Caco-2 (cell line): Measurements from ENCODE around the gene RHCG. TPM values are rescaled to one million over a fixed set of nuclear protein-coding genes. Genes with fewer than 3 reads are reported as not detected.

Experiments used
- BruUV-seq: library from RNA; stranded (reverse); fragments of 400-500 nt; replicated peaks from 2 replicates; lab custom pipeline; 2021; lab: Mats Ljungman, UMichigan
- CTCF ChIA-PET: fragments of 300-600 bp; sonication (Branson Sonifier 250); formaldehyde crosslinking; loops from one replicate; lab custom pipeline; 2022; ENCODE audit warnings: antibody characterized with exemption; lab: Charles Lee
- POLR2A ChIA-PET: fragments of 300-600 bp; sonication (Branson Sonifier 250); formaldehyde crosslinking; loops from one replicate; lab custom pipeline; 2022; ENCODE audit warnings: antibody characterized with exemption; lab: Charles Lee
- DNase-seq, 2 experiments: peaks; one replicate each; pipeline versions ENCODE4 v3.0.0 to v3.0.0-alpha.2; 2020 to 2022
- H3K27me3 ChIP-seq: replicated peaks from 2 replicates; pipeline ENCODE4 v1.6.0; 2011; ENCODE audit warnings: low read length; ENCODE audit not compliant: control insufficient read depth, insufficient read depth
- H3K36me3 ChIP-seq: 2 replicates; pipeline ENCODE4 v1.5.1; 2011; ENCODE audit warnings: low read length; ENCODE audit not compliant: control insufficient read depth, insufficient read depth
- H3K4me1 ChIP-seq: fragments of 250-450 bp; sonication (Bioruptor Pico); 2 replicates; pipeline ENCODE4 v1.5.1; 2020; ENCODE audit warnings: mild to moderate bottlenecking
- H3K4me3 ChIP-seq: 2 replicates; pipeline ENCODE4 v1.5.1; 2011; ENCODE audit warnings: low read depth, mild to moderate bottlenecking, control low read depth, low read length
- H3K9me3 ChIP-seq: fragments of 250-450 bp; sonication (Bioruptor Pico); 2 replicates; pipeline ENCODE4 v1.5.1; 2020; ENCODE audit warnings: mild to moderate bottlenecking, moderate library complexity
- H3K27ac Mint-ChIP-seq: one replicate; pipeline ENCODE4 v1.8.0; 2022; ENCODE audit warnings: mixed read lengths; ENCODE audit not compliant: unreplicated experiment
- H3K27me3 Mint-ChIP-seq: one replicate; pipeline ENCODE4 v1.8.0; 2022; ENCODE audit warnings: mixed read lengths; ENCODE audit not compliant: insufficient read depth, unreplicated experiment
- H3K36me3 Mint-ChIP-seq: one replicate; pipeline ENCODE4 v1.8.0; 2022; ENCODE audit warnings: mild to moderate bottlenecking, mixed read lengths; ENCODE audit not compliant: insufficient read depth, unreplicated experiment
- H3K4me1 Mint-ChIP-seq: one replicate; pipeline ENCODE4 v1.8.0; 2022; ENCODE audit warnings: low read depth, mixed read lengths; ENCODE audit not compliant: unreplicated experiment
- H3K4me3 Mint-ChIP-seq: one replicate; pipeline ENCODE4 v1.8.0; 2022; ENCODE audit warnings: mild to moderate bottlenecking, moderate library complexity, mixed read lengths; ENCODE audit not compliant: unreplicated experiment
- H3K9me3 Mint-ChIP-seq: one replicate; pipeline ENCODE4 v1.8.0; 2022; ENCODE audit warnings: mixed read lengths; ENCODE audit not compliant: unreplicated experiment
- intact Hi-C: fragments of 100-400 bp; cut with micrococcal nuclease; formaldehyde crosslinking; loops from one replicate; pipeline ENCODE4 v1.10.0; 2022; ENCODE audit not compliant: unreplicated experiment
- total RNA-seq: library from RNA; stranded (reverse); gene quantifications from 2 replicates; pipeline ENCODE4 v1.2.3, GENCODE V29; 2022
- TF ChIP-seq, protein P1 (sequence below), 2 experiments: fragments of 200-600 bp in 1 of 2; IDR thresholded peaks; 1 replicate in 1 of 2; 2 replicates in 1 of 2; pipeline versions ENCODE4 v1.5.1 to v1.8.0; 2011 to 2022; ENCODE audit warnings: antibody characterized with exemption in 1 of 2, control low read depth in 1 of 2, inconsistent platforms in 1 of 2, low read depth in 1 of 2, low read length in 1 of 2, mild to moderate bottlenecking in 1 of 2, moderate library complexity in 1 of 2; ENCODE audit not compliant: insufficient read depth in 1 of 2, severe bottlenecking in 1 of 2, unreplicated experiment in 1 of 2

RHCG gene
- total RNA-seq, 1 experiment from 2014 or later = not detected

DNA sequence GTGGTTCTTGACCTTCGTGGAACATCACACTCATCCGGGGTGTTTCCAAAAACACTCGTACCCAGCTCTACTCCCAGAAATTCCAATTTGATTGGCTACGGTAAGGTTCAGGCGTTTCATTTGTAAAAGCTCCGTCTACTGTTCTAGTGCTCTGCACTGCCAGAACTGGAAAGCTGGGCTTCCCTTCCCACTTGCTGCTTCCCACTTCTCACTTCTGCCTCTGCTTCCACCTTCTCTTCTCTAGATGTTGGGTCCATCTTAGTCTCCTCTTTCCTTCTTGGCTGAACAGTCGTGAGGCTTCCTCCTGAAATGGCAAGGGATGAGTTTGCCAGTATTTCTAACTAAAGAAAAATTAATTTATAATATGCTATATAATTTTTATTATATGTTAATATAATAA, 29.8 kb upstream of the RHCG start:
- ChIA-PET POLR2A (no interaction called here), CTCF (no interaction called here)
- Histone ChIP-seq H3K36me3 (no peaks in the 10 kb centered on the region), H3K4me1 (no peaks in the 10 kb centered on the region), H3K9me3 (no peaks in the 10 kb centered on the region), H3K27me3 (no peaks in the 10 kb centered on the region), H3K4me3 (no peak overlapping the region)
- H3K4me1 Mint-ChIP-seq = no peaks in the 10 kb centered on the region
- TF ChIP-seq, protein P1, sequence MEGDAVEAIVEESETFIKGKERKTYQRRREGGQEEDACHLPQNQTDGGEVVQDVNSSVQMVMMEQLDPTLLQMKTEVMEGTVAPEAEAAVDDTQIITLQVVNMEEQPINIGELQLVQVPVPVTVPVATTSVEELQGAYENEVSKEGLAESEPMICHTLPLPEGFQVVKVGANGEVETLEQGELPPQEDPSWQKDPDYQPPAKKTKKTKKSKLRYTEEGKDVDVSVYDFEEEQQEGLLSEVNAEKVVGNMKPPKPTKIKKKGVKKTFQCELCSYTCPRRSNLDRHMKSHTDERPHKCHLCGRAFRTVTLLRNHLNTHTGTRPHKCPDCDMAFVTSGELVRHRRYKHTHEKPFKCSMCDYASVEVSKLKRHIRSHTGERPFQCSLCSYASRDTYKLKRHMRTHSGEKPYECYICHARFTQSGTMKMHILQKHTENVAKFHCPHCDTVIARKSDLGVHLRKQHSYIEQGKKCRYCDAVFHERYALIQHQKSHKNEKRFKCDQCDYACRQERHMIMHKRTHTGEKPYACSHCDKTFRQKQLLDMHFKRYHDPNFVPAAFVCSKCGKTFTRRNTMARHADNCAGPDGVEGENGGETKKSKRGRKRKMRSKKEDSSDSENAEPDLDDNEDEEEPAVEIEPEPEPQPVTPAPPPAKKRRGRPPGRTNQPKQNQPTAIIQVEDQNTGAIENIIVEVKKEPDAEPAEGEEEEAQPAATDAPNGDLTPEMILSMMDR (IDR thresholded peaks at IDR 0.05; ENCODE audit: insufficient read depth in 1 of 2, low read depth in 1 of 2, low read length in 1 of 2, severe bottlenecking in 1 of 2, unreplicated experiment in 1 of 2) = no peak
- DNase-seq = no peak
- no TSS peak for BruUV-seq
- no peaks in the 10 kb centered on the region for H3K36me3 Mint-ChIP-seq
- no peak overlapping the region for H3K4me3 Mint-ChIP-seq
- H3K27me3 Mint-ChIP-seq = peaks cover 3% of the 10 kb centered on the region
- intact Hi-C loops = no loop called here
- H3K27ac Mint-ChIP-seq = no peak overlapping the region
- H3K9me3 Mint-ChIP-seq = no peaks in the 10 kb centered on the region

DNA sequence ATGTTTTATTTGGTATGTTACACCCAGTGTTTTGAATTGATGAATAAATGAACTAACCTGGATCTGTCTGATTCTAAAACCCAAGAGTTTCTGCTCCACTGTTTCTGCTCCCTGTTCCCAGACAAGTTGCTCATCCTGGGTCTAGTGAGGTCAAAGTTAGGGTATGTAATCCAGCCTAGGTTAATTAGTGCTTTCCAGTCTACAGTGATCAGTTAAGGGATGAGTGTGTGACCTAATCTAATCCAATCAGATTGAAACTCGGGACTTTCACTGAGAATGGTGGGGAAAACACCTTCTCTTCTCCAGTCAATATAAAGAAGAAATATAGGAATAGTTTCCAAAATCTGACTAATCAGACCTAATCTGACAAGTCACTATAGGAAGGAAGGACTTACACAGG, 27.8 kb upstream of the RHCG start:
- no peak overlapping the region for H3K4me3 Mint-ChIP-seq
- no peaks in the 10 kb centered on the region for H3K9me3 Mint-ChIP-seq
- no peaks in the 10 kb centered on the region for H3K27me3 ChIP-seq
- no peaks in the 10 kb centered on the region for H3K4me1 ChIP-seq
- H3K27me3 Mint-ChIP-seq = peaks cover 3% of the 10 kb centered on the region
- no peaks in the 10 kb centered on the region for H3K4me1 Mint-ChIP-seq
- DNase-seq = no peak
- BruUV-seq = no TSS peak
- no peak overlapping the region for H3K4me3 ChIP-seq
- POLR2A ChIA-PET = no interaction called here
- no peaks in the 10 kb centered on the region for H3K36me3 ChIP-seq
- no peak overlapping the region for H3K27ac Mint-ChIP-seq
- CTCF ChIA-PET = no interaction called here
- H3K9me3 ChIP-seq = no peaks in the 10 kb centered on the region
- TF ChIP-seq, protein P1 (IDR thresholded peaks at IDR 0.05; ENCODE audit: insufficient read depth in 1 of 2, low read depth in 1 of 2, low read length in 1 of 2, severe bottlenecking in 1 of 2, unreplicated experiment in 1 of 2) = no peak
- intact Hi-C loops = no loop called here
- no peaks in the 10 kb centered on the region for H3K36me3 Mint-ChIP-seq

DNA sequence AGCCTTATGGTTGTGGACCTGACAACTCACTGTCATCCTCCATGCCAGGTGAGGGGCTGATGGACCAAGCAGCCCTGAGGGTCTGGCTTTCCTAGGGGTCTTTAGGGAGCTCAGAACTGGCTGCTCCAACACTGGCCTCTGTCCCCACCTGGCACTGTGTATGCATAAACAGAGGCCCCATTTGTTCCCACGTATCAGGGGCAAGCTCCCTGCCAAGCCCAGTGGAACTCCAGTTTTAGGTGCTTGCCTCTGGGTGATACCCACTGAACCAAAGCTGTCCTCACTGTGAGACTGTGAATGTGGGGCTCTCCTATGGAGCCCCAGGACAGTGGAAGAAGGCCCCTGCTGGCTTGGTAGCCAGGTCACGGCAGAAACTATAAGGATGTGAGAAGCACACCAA, 26.7 kb upstream of the RHCG start:
- no peaks in the 10 kb centered on the region for H3K36me3 Mint-ChIP-seq
- Histone ChIP-seq H3K4me3 (no peak overlapping the region), H3K9me3 (no peaks in the 10 kb centered on the region), H3K4me1 (no peaks in the 10 kb centered on the region), H3K27me3 (no peaks in the 10 kb centered on the region), H3K36me3 (no peaks in the 10 kb centered on the region)
- intact Hi-C loops = no loop called here
- no peaks in the 10 kb centered on the region for H3K4me1 Mint-ChIP-seq
- no peaks in the 10 kb centered on the region for H3K9me3 Mint-ChIP-seq
- no peak overlapping the region for H3K27ac Mint-ChIP-seq
- H3K4me3 Mint-ChIP-seq = no peak overlapping the region
- ChIA-PET POLR2A (no interaction called here), CTCF (no interaction called here)
- TF ChIP-seq, protein P1 (IDR thresholded peaks at IDR 0.05; ENCODE audit: insufficient read depth in 1 of 2, low read depth in 1 of 2, low read length in 1 of 2, severe bottlenecking in 1 of 2, unreplicated experiment in 1 of 2) = no peak
- DNase-seq = no peak
- peaks cover 3% of the 10 kb centered on the region for H3K27me3 Mint-ChIP-seq
- no TSS peak for BruUV-seq
